IPS DF 4.7 (cell line): ENCODE results near the gene ZDHHC17.
A peak's percentile ranks its signal among the peaks of the same experiment; 100 is the strongest.

ENCODE experiments used
- DNase-seq: peaks from one replicate; pipeline ENCODE4 v3.0.0-alpha.2; 2013; ENCODE audit warnings: low spot score; ENCODE audit errors: extremely low read depth

Gene ZDHHC17

DNA sequence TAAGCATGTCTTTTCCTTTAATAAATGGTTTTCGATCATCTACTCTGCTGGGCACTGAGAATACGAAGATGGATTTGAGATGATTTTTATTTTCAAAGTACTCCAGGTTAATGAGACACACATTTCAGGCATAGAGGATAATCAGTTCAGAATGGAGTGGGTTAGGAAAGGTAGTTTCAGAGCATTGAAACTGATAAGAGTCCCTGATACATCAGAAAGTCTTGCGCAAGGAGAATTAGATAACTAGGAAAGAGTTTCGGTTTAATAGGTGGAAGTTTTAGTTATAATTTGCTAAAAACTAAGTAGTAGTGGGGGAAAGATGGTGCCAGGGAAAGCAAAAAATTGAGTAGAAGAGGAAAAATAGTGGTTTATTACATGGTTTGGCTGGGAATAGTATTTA, 50.1 kb downstream of the ZDHHC17 start:
- DNase-seq: no peak

DNA sequence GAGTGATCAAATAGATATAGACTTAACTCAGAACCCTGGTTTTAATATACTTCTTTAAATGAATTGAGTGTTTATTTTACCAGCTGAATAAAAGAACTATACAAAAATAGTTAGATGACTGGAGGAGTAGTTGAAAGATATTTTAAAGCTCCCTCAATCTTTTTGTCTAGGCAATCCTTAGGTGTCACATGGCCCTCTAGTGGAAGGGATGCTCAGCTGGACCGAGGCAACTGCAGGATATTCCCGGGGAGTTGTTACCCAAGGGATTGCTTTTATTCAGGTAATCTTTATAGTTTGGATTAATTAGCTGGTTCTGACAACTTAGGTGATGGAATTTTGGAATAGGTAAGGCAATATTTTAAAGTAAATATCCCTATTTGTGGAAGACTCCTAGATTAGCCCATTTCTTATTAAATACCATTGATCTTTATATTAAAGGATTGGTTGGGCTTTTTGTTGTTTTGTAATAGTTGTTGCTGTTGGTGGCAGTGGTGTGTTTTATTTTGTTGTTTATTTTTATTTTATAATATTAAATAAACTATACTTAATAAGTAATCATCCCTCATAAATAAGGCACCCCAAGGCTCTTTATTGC, 57.1 kb downstream of the ZDHHC17 start:
- peak; percentile 28 for DNase-seq

DNA sequence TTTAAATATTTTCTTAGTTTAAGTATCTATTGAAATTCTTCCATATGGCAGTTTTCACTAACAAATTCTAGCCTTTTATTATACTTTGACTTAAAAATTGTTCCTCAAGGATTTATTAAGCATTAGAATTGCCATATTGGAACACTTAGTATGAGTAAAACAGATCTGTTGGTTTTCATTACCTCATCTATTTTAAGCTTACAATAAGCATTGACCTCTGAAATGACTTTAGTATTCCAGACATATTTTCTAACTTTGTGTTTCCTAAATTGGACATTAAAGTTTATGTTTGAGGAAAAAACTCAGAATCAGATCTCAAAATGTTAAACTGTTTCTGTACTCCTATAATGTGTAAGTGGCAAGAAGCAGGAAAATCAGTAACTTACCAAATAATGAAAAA, 66.5 kb downstream of the ZDHHC17 start:
- DNase-seq: no peak

DNA sequence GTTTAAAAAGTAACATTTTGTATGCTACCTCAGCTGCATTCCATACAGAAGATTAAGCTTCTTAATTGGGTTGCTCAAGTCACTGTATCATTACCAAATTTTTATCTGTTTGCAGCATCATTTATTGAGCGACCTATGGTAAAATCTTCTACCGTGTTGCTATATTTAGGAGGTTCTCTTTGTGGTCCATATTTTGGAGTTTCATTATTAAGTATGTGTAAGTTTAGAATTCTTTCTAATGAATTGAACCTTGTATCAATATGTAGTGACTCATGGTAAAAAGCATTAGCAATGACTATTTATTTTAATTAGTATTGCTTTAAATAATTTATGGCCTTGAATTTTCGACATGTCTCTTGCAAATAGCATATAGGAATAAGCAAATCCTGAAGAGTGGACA, 72.7 kb downstream of the ZDHHC17 start:
- no peak for DNase-seq

DNA sequence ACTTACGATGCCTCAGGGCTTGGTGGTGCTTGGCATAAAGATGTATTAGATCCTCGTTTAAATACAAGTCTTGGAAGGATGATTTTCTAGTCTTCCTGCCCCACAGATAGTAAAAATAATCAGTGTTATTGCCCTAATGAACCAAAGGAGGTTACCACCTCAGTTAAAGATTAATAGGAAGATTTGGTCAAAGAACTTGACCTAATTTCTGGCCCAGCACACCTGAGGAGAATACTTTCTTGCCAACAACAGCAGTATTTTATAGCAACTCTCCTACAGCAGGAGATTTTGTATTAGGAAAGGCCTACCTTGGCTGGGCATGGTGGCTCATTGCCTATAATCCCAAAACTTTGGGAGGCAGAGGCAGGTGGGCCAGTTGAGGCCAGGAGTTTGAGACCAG, 83.3 kb downstream of the ZDHHC17 start:
- no peak for DNase-seq

DNA sequence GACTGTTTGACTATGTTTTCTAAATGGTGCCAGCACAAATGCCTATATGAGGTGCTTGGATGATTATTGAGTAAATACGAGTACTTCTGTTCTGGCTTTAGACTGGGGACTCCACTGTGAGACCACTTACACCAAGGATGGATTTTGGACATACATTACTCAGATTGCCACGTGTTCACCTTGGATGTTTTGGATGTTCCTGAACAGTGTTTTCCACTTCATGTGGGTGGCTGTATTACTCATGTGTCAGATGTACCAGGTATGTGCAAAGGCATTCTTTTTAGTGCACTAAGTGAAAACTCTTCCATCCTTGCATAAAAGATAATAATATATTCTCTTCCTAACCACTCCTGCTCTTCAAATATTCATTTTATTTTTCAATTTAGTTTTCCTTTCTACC, 84.2 kb downstream of the ZDHHC17 start:
- no peak for DNase-seq

DNA sequence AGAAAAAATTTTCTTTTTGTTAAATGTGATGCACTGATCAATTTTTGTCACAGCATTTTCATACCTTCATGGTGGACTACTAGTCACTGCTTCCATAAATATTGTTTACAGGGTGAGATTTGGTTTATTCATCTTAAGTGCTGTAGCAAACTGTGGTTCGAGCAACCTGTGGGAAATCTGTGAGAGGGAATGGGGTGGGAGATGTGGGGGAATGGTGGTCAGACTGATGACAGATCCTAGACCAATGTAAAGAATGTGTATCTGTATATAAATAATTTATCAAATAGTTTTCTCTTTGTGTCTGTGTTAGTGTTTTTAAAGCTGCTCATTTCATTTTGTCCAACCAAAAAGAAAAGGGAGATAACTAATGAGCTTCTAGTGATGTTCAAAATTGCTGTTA, 88.2 kb downstream of the ZDHHC17 start:
- no peak for DNase-seq

DNA sequence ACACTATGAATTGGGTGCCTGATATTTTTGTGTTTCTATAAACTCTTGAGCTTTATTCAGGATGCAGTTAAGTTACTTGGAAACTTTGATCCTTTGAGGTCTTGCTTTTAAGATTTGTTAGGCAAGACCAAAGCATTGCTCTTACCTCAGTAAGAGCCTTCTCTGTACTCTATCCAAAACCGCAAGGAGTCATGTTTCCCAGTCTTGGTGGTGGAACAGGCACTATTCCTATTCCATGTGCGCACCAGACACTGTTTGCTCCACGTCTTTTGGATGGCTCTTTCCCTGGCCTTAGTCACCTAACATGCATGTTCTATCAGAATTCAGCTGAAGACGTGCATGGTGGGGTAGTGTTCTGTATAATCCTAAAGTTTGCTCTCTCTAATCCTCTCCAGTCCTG, 91.4 kb downstream of the ZDHHC17 start:
- no peak for DNase-seq

DNA sequence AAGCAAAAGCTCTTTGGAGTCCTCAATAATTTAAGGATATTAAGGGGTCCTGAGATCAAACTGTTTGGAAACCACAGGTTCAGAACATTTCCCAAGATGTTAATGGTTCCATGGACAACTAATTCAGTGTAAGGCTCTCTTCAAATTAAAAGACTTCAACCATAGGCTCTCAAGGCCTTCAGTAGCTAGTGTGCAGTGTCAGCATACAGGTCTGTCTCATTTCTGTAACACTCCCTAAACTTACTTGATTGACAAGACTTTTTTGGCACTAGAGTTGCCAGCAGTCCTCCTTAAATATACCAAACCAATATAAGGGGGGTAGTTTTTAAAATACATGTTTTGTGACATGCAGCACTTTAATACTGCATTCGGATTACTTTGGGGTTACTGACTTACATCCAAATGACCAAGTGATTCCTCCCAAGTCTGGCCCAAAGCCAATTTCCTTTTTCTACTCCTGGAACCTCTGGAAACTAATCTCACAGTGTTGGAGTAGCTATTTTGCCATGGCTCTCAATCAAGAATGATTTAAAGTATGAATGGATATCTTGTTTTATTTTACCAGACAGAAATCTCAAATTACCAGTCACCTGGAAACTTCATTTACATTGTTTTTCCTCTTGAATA, 92.2 kb downstream of the ZDHHC17 start:
- no peak for DNase-seq

DNA sequence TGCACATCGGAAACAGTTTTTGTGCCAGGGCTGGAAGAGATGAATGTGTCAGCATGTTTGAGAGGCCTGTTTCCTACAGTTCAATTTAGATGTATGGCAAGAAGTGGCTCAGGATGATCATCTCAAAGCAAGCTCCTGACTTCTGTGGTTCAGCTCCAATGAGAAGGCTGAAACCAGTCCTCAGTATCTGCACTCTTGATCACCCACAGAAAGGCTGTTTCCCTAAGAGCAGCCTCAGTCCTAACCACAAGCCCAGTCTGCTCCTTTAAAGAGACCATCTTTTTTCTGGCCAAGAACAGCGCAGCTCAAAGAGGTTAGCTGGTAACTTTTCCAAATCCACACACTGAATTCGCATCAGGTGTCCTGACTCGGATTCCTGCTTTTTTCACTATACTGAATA, 95.7 kb downstream of the ZDHHC17 start:
- DNase-seq: no peak

DNA sequence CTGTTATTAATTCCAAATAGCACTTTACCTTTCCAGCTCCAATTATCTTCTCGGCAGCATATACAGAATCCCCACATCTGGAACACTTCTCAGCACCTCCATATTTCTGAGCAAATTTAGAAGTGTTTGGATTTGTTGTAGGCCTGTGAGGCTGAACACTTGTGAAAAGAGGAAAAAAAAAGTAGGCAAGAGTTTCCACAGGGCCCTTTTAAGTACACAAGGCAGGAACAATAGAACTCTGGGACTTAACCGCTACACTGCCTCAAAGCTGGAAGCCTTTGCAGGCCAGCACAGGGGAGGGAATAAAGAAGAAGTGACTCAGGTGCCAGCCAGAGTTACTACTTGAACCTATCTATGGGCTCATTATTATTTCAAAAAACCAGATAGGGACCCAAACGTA, 96.3 kb downstream of the ZDHHC17 start:
- DNase-seq: no peak

DNA sequence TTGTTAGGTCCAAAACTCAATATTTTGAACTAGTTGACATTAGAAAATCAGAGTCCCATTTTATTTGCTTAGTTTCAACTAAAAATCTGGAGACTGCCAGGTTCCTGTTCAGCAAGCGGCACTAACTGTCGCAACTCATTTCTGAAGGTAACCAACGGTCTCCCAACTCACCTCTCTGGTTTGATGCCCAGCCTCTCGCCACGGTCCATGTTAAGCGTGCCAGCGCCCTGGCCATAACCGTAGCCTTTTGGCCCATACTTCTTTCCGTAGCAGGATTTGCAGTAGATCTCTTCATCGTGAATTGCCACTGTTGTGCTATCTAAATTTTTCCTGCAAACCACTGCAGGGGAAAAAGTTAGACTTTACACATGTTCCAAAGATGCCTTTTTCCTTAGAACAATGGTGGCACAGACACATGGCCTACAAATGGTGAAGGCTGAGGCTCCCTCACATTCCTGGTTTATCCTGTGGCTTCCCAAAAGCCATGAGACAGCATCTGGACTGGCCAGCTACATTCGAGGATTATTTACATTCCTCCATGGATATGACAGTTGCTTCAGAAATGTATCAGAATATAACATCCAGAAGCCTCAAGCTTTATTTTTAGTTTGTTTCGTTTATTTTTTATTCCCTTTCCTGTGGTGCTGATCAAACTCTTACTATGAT, 99.2 kb downstream of the ZDHHC17 start:
- no peak for DNase-seq

DNA sequence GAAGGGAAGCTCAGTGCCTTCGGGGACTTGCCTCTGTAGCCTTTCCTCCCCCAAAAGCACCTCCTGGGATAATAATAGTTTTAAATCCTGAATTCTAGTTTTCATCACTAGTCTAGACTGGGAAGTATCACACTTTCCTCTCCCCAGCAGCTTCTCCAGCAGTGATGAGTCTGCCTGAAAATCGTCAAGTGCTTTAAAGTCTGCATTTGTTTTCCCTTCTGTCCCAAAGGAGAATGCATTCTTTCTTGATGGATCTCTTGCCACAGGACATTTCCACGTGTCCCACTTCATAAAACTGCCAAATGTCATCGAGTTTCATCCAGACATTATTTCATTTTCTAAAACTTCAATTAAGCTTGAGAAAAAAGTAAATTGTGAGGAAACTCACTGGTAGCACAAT, 99.9 kb downstream of the ZDHHC17 start:
- no peak for DNase-seq

DNA sequence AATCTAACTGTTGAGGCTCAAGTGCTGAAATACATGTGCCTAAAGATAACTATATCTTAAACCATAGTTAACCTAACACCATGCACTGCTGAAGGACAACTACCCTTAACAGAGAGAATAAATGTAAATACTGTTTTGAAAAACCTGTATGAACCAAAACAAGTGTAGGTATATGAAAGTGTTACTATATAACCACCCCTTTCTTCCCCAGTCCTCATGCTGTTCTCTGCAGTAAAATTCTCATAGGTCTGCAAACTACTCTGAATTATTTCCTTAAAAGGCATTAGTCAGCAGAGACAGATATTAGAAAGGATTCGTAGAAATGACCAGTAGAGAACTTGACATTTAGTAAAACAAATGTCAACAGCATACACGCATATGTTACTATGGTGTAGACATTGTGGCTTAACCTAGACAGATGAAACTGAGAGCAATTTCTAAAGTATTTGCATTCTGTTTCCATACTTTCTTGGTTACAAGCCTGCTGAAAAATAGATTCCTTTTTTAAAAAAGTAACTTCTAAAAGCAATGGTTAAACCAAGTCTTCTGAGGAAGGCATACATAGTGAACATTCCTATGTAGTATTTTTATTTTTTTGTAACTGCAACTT, 101.0 kb downstream of the ZDHHC17 start:
- DNase-seq: no peak

DNA sequence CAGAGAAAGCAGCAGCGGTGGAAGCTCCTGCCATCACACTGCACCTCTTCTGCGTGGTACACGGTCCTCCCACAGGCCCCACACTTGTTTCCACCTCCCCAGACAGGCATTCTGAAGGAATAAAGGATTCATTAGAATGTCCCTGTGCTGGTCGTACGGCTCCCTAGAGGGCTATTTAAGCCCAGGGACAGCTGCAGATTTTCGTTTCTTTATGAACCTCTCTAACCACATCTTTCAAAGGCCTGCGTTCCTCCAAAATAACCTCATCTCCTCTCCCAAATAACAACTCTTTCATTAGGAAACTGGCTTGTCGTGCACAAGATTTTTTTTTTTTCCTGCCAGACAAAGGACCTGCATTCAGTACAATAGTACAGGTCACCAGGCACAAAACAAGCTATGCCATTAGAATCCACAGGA, 102.2 kb downstream of the ZDHHC17 start:
- no peak for DNase-seq

DNA sequence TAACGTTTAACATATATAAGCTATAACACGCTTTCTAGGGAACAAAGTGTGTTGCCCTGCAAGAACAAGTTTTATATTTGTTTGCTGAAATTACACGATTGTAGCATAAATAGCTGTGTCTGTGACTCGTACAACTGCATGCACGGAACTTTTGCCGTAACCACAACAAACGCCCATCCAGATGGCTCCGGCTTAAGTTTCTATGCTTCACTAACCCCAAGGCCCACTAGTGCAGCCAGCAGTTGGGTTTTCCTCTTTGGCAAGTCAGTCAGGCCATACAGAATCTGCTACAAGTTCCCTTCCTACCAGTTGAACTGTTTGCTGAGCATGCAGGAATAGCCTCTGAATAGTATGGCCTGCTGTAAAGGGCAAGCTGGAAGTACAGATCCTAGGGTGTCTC, 102.8 kb downstream of the ZDHHC17 start:
- DNase-seq: no peak

DNA sequence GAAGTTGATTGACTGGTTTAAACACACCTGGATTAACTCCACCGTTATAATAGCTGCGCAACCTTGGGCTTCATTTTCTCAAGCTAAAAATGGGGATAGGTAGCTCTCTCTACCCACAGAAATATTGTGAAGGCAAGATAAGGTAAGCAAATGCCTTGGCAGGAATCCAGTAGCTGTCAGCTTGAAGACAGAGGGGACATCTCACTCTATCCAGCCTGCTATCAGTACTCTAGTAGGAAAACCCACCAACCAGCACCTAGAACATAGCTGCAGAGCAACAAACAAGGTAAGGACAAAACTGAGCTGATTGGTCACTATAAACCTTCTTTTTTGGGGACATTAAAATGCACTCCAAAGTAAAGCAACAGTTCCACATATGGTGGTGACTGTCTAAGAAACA, 107.2 kb downstream of the ZDHHC17 start:
- DNase-seq: no peak

DNA sequence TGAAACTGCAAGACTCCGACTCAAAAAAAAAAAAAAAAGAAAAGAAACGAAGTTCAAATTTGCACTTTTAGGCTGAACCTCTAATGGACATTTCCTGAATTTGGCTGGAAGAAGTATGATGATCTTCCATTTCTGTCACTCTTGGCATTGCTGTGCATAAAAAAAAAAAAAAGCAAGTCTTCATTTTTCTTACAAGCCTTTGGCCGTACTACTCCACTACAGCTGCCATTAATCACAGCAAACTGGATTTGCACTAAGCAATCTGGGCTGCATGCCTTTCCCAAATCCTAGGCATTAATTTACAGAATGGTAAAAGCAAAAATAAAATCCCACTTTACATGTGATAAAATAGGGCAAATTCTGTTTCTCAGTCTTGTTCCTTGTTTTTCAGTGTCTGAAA, 107.8 kb downstream of the ZDHHC17 start:
- no peak for DNase-seq

DNA sequence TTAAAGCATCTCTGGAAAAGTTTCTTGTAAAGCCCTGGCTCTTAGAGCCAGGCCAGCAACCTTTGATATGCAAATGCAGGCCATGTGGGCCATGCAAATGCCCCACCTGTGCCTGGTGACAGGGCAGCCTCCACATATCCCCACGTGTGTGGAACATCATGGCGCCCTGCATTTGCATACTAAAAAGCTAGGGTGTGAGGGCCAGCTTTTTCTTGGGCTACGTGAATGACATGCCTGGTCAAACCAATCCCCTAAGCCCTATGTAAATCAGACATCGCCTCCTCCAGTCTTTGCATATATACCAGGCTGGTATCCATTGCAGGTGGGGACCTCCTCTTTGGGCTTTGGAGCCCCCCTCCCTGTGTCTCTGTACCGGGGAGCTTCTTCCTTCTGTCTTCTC, 108.5 kb downstream of the ZDHHC17 start:
- no peak for DNase-seq

DNA sequence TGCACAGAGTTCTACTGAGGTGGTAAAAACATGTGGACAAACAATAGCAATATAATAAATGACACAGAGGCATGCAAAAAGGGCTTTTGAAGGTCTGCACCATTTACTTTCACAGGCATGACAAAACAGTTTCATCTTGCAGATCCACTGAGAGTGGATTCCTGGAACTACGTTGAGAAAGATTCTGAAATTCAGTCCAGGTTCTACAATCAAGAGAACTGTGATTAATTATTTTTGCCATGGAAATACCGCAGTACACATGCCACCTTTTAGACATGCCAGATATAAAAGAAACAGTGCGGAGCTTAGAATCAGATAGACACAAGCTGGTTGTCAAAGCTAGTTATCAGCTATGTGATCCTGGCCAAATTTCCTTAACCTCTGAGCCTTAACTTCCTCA, 110.1 kb downstream of the ZDHHC17 start:
- DNase-seq: no peak

DNA sequence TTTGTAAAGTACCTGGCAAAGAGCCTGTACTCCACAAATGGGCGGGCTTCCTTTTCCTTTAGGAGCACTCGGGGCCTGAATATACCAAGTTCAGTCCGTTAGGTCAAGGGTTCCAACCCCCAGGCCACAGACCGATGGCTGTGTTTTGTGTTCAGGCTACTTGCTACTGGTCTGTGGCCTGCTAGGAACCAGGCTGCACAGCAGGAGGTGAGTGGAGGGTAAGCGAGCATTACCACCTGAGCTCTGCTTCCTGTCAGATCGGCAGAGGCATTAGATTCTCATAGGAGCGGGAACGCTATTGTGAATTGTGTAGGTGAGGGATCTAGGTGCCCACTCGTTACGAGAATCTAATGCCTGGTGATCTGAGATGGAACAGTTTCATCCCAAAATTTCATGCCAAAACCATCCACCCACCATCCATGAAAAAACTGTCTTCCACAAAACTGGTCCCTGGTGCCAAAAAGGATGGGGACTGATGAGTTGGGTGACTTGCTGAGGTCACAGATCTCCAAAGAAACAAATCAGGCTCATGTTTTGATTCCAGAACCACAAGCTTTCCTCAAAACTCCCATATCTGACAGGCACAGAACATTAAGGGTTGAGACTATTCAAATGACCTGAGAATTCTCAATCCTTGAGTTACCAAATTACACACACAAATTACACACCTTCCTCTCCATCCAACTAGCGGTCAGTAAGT, 110.7 kb downstream of the ZDHHC17 start:
- DNase-seq: no peak

DNA sequence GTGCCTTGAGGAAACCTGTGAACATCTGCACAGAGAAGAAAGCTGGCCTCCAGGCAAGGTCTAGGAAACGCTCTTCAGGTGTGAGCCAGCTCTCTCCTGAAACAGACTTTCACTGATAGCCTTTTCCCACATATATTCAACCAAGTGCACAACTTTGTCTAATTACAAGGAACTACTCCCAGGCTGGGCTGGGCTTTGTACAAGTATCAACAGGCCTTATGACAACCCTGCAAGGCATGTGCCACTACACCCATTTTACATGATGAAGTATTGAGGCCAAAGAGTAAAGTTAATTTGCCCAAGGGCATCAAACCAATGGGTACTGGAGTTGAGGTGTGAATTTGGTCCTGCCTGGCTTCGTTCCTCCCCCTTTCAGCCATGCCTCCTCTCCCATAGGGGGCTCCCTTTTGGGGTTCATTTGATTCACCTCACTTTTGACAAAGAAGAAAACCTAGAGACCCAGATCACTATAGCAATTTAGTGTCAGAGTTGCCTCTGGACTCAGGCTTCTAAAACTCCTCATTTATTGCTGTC, 112.8 kb downstream of the ZDHHC17 start:
- no peak for DNase-seq
